ENCODE measurements around the gene TUBGCP3.

DNA sequence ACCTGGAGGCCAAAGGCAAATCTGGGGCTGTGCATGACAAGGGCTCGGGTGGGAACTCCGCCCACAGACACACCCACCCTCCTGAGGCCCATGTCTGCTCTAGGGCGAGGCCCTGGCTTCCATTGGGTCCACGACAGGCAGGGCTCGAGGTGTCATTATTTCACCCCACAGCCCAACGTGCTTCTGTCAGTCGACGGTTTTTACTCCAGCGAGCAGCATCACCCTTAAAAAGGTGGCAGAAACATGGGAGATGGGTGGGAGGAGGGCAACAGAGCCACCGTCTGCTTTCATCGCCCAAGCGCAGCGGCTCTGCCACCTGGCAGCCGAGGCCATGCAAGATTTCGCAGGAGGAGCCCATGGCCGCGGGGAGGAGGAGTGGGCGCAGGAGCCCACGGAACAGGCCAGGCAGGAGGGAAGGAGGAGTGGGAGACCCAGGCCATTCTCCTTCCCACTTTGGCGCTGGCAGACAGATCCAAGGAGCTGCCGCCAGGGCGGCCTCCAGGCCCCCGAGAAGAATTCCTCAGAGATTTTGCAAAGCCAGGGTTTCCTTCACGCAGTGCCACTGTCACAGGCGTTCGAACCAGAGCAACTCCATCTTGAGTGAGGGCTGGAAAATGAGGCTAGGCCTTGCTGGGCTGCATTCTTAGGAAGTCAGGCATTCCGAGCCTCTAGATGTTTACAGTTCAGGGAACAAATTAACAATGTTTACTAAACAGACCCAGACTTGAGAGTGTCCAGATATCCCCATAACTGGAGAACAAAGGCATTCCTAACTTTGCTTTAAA is 49.3 kb upstream of the TUBGCP3 start:
- TF ChIP-seq ZNF274 (IDR thresholded peaks at IDR 0.05; ENCODE audit: low read depth, low read length) (no peak), YY1 (IDR thresholded peaks at IDR 0.05; ENCODE audit: insufficient read depth, insufficient read length) (no peak)
